Activated naive CD4-positive, alpha-beta T cell treated with anti-CD3 and anti-CD28 coated beads for 36 hours (primary cell): ENCODE data around the gene SRCAP. TPM values are rescaled to one million over a fixed set of nuclear protein-coding genes. Genes with fewer than 3 reads are reported as not detected.

Source experiments
- CTCF ChIA-PET: fragments of 350-600 bp; sonication (Branson Sonifier 250); formaldehyde crosslinking; loops from one replicate; lab custom pipeline; 2021; ENCODE audit warnings: antibody characterized with exemption; lab: Charles Lee
- DNase-seq: peaks from one replicate; pipeline ENCODE4 v3.0.0-alpha.2; 2020
- H3K27ac Mint-ChIP-seq: one replicate; pipeline ENCODE4 v1.8.0; 2021; ENCODE audit warnings: mild to moderate bottlenecking, mixed read lengths
- H3K27me3 Mint-ChIP-seq: one replicate; pipeline ENCODE4 v1.8.0; 2021; ENCODE audit warnings: low read depth, mixed read lengths
- H3K36me3 Mint-ChIP-seq: one replicate; pipeline ENCODE4 v1.8.0; 2021; ENCODE audit warnings: low read depth, mixed read lengths
- H3K4me1 Mint-ChIP-seq: one replicate; pipeline ENCODE4 v1.8.0; 2021; ENCODE audit warnings: low read depth, mixed read lengths
- H3K4me3 Mint-ChIP-seq: one replicate; pipeline ENCODE4 v1.8.0; 2021; ENCODE audit warnings: mild to moderate bottlenecking, moderate library complexity, mixed read lengths
- H3K9me3 Mint-ChIP-seq: one replicate; pipeline ENCODE4 v1.8.0; 2021; ENCODE audit warnings: mixed read lengths
- intact Hi-C: fragments of 100-400 bp; cut with micrococcal nuclease; formaldehyde crosslinking; loops from one replicate; pipeline ENCODE4 v1.15.1; 2023
- total RNA-seq, 2 experiments: library from RNA; stranded (reverse); gene quantifications; one replicate each; pipeline ENCODE4 v1.2.3, GENCODE V29; 2021

Gene SRCAP
- total RNA-seq = 10 to 100 TPM; 52.3 to 55.2 TPM

- DNase-seq = peak; percentile 86
- Mint-ChIP-seq H3K4me1 (peaks cover 32% of the 10 kb centered on the region), H3K9me3 (no peaks in the 10 kb centered on the region), H3K27ac (peak within 1 kb of the TSS; percentile 99), H3K36me3 (peaks cover 32% of the 10 kb centered on the region), H3K27me3 (no peaks in the 10 kb centered on the region), H3K4me3 (peak within 1 kb of the TSS; percentile 94)
- intact Hi-C loops = loop anchor here (1.0 to 10.0 kb wide), 13 partner anchors 16 to 760 kb away; partner anchors contain the start of genes ARMC5, CFAP119, FBRS and PHKG2
- CTCF ChIA-PET = interaction anchor here (0.6 to 1.2 kb wide), 3 partner anchors 10 to 201 kb away, joined by 3 to 4 read pairs (median 4); no protein-coding TSS in a partner anchor
Observed at GRCh38 chr16:30698816-30699614, at the start of gene SRCAP. Gene SRCAP, plus strand, starts transcription at chr16:30699171. Its CDS starts 1,654 bp downstream, at chr16:30700825.

GRCh38 chr16:30649725-30650368 is 49.1 kb upstream of the SRCAP start:
- Mint-ChIP-seq H3K4me3 (peak overlapping the region; percentile 84), H3K4me1 (peaks cover 22% of the 10 kb centered on the region), H3K9me3 (no peaks in the 10 kb centered on the region), H3K27ac (peak overlapping the region; percentile 91), H3K36me3 (peaks cover 15% of the 10 kb centered on the region), H3K27me3 (no peaks in the 10 kb centered on the region)
- peak; percentile 32 for DNase-seq
- CTCF ChIA-PET = interaction anchor here (0.5 to 2.8 kb wide), 11 partner anchors 8 to 192 kb away, joined by 3 to 18 read pairs (median 3); no protein-coding TSS in a partner anchor
- intact Hi-C loops = loop anchor here (1.0 to 2.0 kb wide), 11 partner anchors 8 to 531 kb away; partner anchors contain the start of genes FBRS, FUS, PHKG2 and TBC1D10B

- DNase-seq = peak; percentile 100
- Mint-ChIP-seq H3K4me3 (peak within 1 kb of the TSS; percentile 85), H3K27ac (peak within 1 kb of the TSS; percentile 91), H3K9me3 (no peaks in the 10 kb centered on the region), H3K36me3 (peaks cover 20% of the 10 kb centered on the region), H3K27me3 (no peaks in the 10 kb centered on the region), H3K4me1 (peaks cover 22% of the 10 kb centered on the region)
- CTCF ChIA-PET = interaction anchor here (0.5 to 2.8 kb wide), 14 partner anchors 9 to 193 kb away, joined by 3 to 18 read pairs (median 3); no protein-coding TSS in a partner anchor
- intact Hi-C loops = loop anchor here (1.0 to 2.0 kb wide), 12 partner anchors 8 to 530 kb away; partner anchors contain the start of genes FBRS, FUS, PHKG2 and TBC1D10B
Observed at GRCh38 chr16:30650369-30651123, 48.4 kb upstream of the SRCAP start, which contains the start of gene PRR14. Gene PRR14, plus strand, starts transcription at chr16:30650960. Its CDS starts 686 bp downstream, at chr16:30651646.

GRCh38 chr16:30651124-30652004 is 47.6 kb upstream of the SRCAP start:
- Mint-ChIP-seq H3K4me3 (peak overlapping the region; percentile 85), H3K27ac (peak overlapping the region; percentile 91), H3K9me3 (no peaks in the 10 kb centered on the region), H3K36me3 (peaks cover 28% of the 10 kb centered on the region), H3K4me1 (peaks cover 26% of the 10 kb centered on the region), H3K27me3 (no peaks in the 10 kb centered on the region)
- DNase-seq = peak; percentile 84
- intact Hi-C loops = loop anchor here (1.0 to 2.0 kb wide), 4 partner anchors 43 to 529 kb away; partner anchors contain the start of genes FUS and ZNF785
- CTCF ChIA-PET = interaction anchor here (0.6 to 3.2 kb wide), 12 partner anchors 9 to 194 kb away, joined by 3 to 18 read pairs (median 4); no protein-coding TSS in a partner anchor

- Mint-ChIP-seq H3K27ac (peak overlapping the region; percentile 84), H3K9me3 (no peaks in the 10 kb centered on the region), H3K27me3 (no peaks in the 10 kb centered on the region), H3K36me3 (peaks cover 28% of the 10 kb centered on the region), H3K4me1 (peaks cover 32% of the 10 kb centered on the region), H3K4me3 (peak overlapping the region; percentile 85)
- intact Hi-C loops = no loop called here
- CTCF ChIA-PET = interaction anchor here (0.6 to 3.2 kb wide), 4 partner anchors 8 to 125 kb away, joined by 3 to 18 read pairs (median 10); no protein-coding TSS in a partner anchor
- no peak for DNase-seq
Observed at GRCh38 chr16:30652005-30652296, 47.0 kb upstream of the SRCAP start.

GRCh38 chr16:30652718-30653117 is 46.3 kb upstream of the SRCAP start:
- intact Hi-C loops = no loop called here
- no peak for DNase-seq
- no peaks in the 10 kb centered on the region for H3K27me3 Mint-ChIP-seq
- H3K9me3 Mint-ChIP-seq = no peaks in the 10 kb centered on the region
- CTCF ChIA-PET = interaction anchor here (0.6 to 3.2 kb wide), 3 partner anchors 41 to 126 kb away, joined by 3 to 17 read pairs (median 3); no protein-coding TSS in a partner anchor
- H3K36me3 Mint-ChIP-seq = peaks cover 30% of the 10 kb centered on the region
- H3K27ac Mint-ChIP-seq = peak overlapping the region; percentile 84
- H3K4me1 Mint-ChIP-seq = peaks cover 39% of the 10 kb centered on the region
- peak overlapping the region; percentile 85 for H3K4me3 Mint-ChIP-seq

- H3K36me3 Mint-ChIP-seq = peaks cover 30% of the 10 kb centered on the region
Observed at GRCh38 chr16:30654856-30655255, 44.1 kb upstream of the SRCAP start.

GRCh38 chr16:30655815-30656347 is 43.1 kb upstream of the SRCAP start:
- intact Hi-C loops = loop anchor here (5.0 kb wide), 1 partner anchor 849 kb away; the partner anchor contains the start of gene MAZ
- Mint-ChIP-seq H3K4me1 (peaks cover 37% of the 10 kb centered on the region), H3K27me3 (no peaks in the 10 kb centered on the region), H3K27ac (peak overlapping the region; percentile 69), H3K4me3 (no peak overlapping the region), H3K9me3 (no peaks in the 10 kb centered on the region), H3K36me3 (peaks cover 36% of the 10 kb centered on the region)
- CTCF ChIA-PET = interaction anchor here (1.1 kb wide), 1 partner anchor 37 kb away, joined by 3 read pairs; no protein-coding TSS in a partner anchor
- no peak for DNase-seq

More at GRCh38 chr16:30654856-30655255, 44.1 kb upstream of the SRCAP start:
- no peak overlapping the region for H3K4me3 Mint-ChIP-seq
- H3K27ac Mint-ChIP-seq = no peak overlapping the region
- H3K9me3 Mint-ChIP-seq = no peaks in the 10 kb centered on the region
- no peaks in the 10 kb centered on the region for H3K27me3 Mint-ChIP-seq
- CTCF ChIA-PET = interaction anchor here (1.1 to 3.2 kb wide), 2 partner anchors 38 to 39 kb away, joined by 3 to 17 read pairs; no protein-coding TSS in a partner anchor
- intact Hi-C loops = loop anchor here (5.0 kb wide), 1 partner anchor 848 kb away; the partner anchor contains the start of gene MAZ
- no peak for DNase-seq
- peaks cover 38% of the 10 kb centered on the region for H3K4me1 Mint-ChIP-seq

- peaks cover 40% of the 10 kb centered on the region for H3K36me3 Mint-ChIP-seq
- CTCF ChIA-PET = interaction anchor here (1.2 kb wide), 1 partner anchor 247 kb away, joined by 4 read pairs; no protein-coding TSS in a partner anchor
- H3K27me3 Mint-ChIP-seq = no peaks in the 10 kb centered on the region
- H3K27ac Mint-ChIP-seq = peak overlapping the region; percentile 26
- no peak for DNase-seq
- H3K4me1 Mint-ChIP-seq = peaks cover 41% of the 10 kb centered on the region
- no peaks in the 10 kb centered on the region for H3K9me3 Mint-ChIP-seq
- intact Hi-C loops = loop anchor here (5.0 kb wide), 1 partner anchor 849 kb away; the partner anchor contains the start of gene MAZ
- no peak overlapping the region for H3K4me3 Mint-ChIP-seq
Observed at GRCh38 chr16:30656388-30656787, 42.6 kb upstream of the SRCAP start.
